HG02759 (cell line): ENCODE data around the gene NTM.
"Not testable (repeated sequence)": the region's sequence is repeated elsewhere in the genome, so short reads cannot be mapped to it uniquely, and the experiment has no call there.

ENCODE experiments used
- ATAC-seq: cut with Tn5 transposase; IDR thresholded peaks from one replicate; pipeline ENCODE4 v1.9.1; 2021; ENCODE audit warnings: mild to moderate bottlenecking, moderate library complexity; ENCODE audit not compliant: unreplicated experiment

Gene NTM

GRCh38 chr11:132050577-132051165 lies 680.3 kb downstream of the NTM start:
- ATAC-seq: no peak

GRCh38 chr11:132051704-132052103 lies 681.3 kb downstream of the NTM start:
- ATAC-seq: no peak

- no peak for ATAC-seq
Measured at GRCh38 chr11:132052342-132052741, 681.9 kb downstream of the NTM start.

- no peak for ATAC-seq
Measured at GRCh38 chr11:132052904-132053303, 682.5 kb downstream of the NTM start.

- ATAC-seq: no peak
Measured at GRCh38 chr11:132054822-132055221, 684.4 kb downstream of the NTM start.

- ATAC-seq: no peak
Measured at GRCh38 chr11:132055296-132055695, 684.9 kb downstream of the NTM start.

- ATAC-seq: no peak
Measured at GRCh38 chr11:132056689-132057088, 686.3 kb downstream of the NTM start.

- no peak for ATAC-seq
Measured at GRCh38 chr11:132057266-132057665, 686.9 kb downstream of the NTM start.

GRCh38 chr11:132058211-132058772 lies 687.9 kb downstream of the NTM start:
- no peak for ATAC-seq

GRCh38 chr11:132060567-132060966 lies 690.2 kb downstream of the NTM start:
- no peak for ATAC-seq

- ATAC-seq: no peak
Measured at GRCh38 chr11:132062031-132062430, 691.6 kb downstream of the NTM start.

- no peak for ATAC-seq
Measured at GRCh38 chr11:132062541-132062940, 692.1 kb downstream of the NTM start.

GRCh38 chr11:132064987-132065620 lies 694.7 kb downstream of the NTM start:
- ATAC-seq: no peak

- ATAC-seq: no peak
Measured at GRCh38 chr11:132068556-132068955, 698.1 kb downstream of the NTM start.

- not testable (repeated sequence) for ATAC-seq
Measured at GRCh38 chr11:132069593-132069992, 699.2 kb downstream of the NTM start.

- ATAC-seq: not testable (repeated sequence)
Measured at GRCh38 chr11:132070907-132071306, 700.5 kb downstream of the NTM start.

GRCh38 chr11:132072044-132072857 lies 701.8 kb downstream of the NTM start:
- no peak for ATAC-seq

GRCh38 chr11:132072858-132073211 lies 702.4 kb downstream of the NTM start:
- no peak for ATAC-seq

- ATAC-seq: no peak
Measured at GRCh38 chr11:132073787-132074186, 703.4 kb downstream of the NTM start.

- no peak for ATAC-seq
Measured at GRCh38 chr11:132075447-132075846, 705.0 kb downstream of the NTM start.

- ATAC-seq: no peak
Measured at GRCh38 chr11:132077416-132077815, 707.0 kb downstream of the NTM start.
